SK-N-SH treated with all-trans-retinoic acid at 6 μM for 48 hours (cell line): ENCODE measurements around the gene ABHD17B.

Experiments
- ARNTL ChIP-seq: fragments of 450-650 bp; formaldehyde crosslinking; IDR thresholded peaks from 2 replicates; pipeline ENCODE4 v1.5.0; 2020; ENCODE audit warnings: low read depth, mild to moderate bottlenecking, moderate library complexity, borderline replicate concordance
- CREB5 ChIP-seq: fragments of 250-450 bp; sonication (Bioruptor Pico); IDR thresholded peaks from 2 replicates; pipeline ENCODE4 v1.5.1; 2020; ENCODE audit warnings: low read depth, mild to moderate bottlenecking, moderate library complexity
- CSDC2 ChIP-seq: fragments of 250-450 bp; sonication (Bioruptor Pico); IDR thresholded peaks from 2 replicates; pipeline ENCODE4 v1.5.0; 2020; ENCODE audit warnings: mild to moderate bottlenecking, moderate library complexity
- CSRNP3 ChIP-seq: fragments of 250-450 bp; sonication (Bioruptor Pico); IDR thresholded peaks from 2 replicates; pipeline ENCODE4 v1.5.1; 2021; ENCODE audit warnings: mild to moderate bottlenecking, moderate library complexity
- ESRRG ChIP-seq: fragments of 250-450 bp; sonication (Bioruptor Pico); IDR thresholded peaks from 2 replicates; pipeline ENCODE4 v1.6.1; 2021; ENCODE audit warnings: mild to moderate bottlenecking
- GLIS3 ChIP-seq: fragments of 250-450 bp; sonication (Bioruptor Pico); IDR thresholded peaks from 2 replicates; pipeline ENCODE4 v1.5.0; 2020; ENCODE audit warnings: mild to moderate bottlenecking, moderate library complexity
- ISL1 ChIP-seq: fragments of 250-450 bp; sonication (Bioruptor Pico); IDR thresholded peaks from 2 replicates; pipeline ENCODE4 v2.1.2; 2022; ENCODE audit warnings: mild to moderate bottlenecking, moderate library complexity
- OSR1 ChIP-seq: fragments of 250-450 bp; sonication (Bioruptor Pico); IDR thresholded peaks from 2 replicates; pipeline ENCODE4 v1.8.0; 2022; ENCODE audit warnings: moderate library complexity, mild to moderate bottlenecking, inconsistent platforms
- PATZ1 ChIP-seq: fragments of 250-450 bp; sonication (Bioruptor Pico); IDR thresholded peaks from 2 replicates; pipeline ENCODE4 v1.8.0; 2020; ENCODE audit warnings: mild to moderate bottlenecking, moderate library complexity, borderline replicate concordance
- TCF4 ChIP-seq: fragments of 250-450 bp; sonication (Bioruptor Pico); IDR thresholded peaks from 2 replicates; pipeline ENCODE4 v1.8.0; 2021; ENCODE audit warnings: mild to moderate bottlenecking, moderate library complexity, borderline replicate concordance
- ZFP30 ChIP-seq: fragments of 450-650 bp; formaldehyde crosslinking; IDR thresholded peaks from 2 replicates; pipeline ENCODE4 v1.5.0; 2022; ENCODE audit warnings: mild to moderate bottlenecking, moderate library complexity
- ZNF565 ChIP-seq: fragments of 450-650 bp; formaldehyde crosslinking; conservative IDR thresholded peaks from 2 replicates; pipeline ENCODE4 v1.5.0; 2020; ENCODE audit warnings: low read depth, mild to moderate bottlenecking, moderate library complexity
- ZNF8 ChIP-seq: fragments of 450-650 bp; formaldehyde crosslinking; IDR thresholded peaks from 2 replicates; pipeline ENCODE4 v1.5.0; 2020; ENCODE audit warnings: mild to moderate bottlenecking, moderate library complexity

GRCh38 chr9:71857159-71857558 lies 53.8 kb downstream of the ABHD17B start:
- TF ChIP-seq PATZ1 (no peak), OSR1 (CRISPR knock-in tag) (no peak), CSRNP3 (no peak), TCF4 (CRISPR knock-in tag) (no peak), ZFP30 (CRISPR knock-in tag) (no peak), GLIS3 (CRISPR knock-in tag) (no peak), ZNF8 (no peak), ARNTL (CRISPR knock-in tag) (no peak), ESRRG (CRISPR knock-in tag) (no peak), CREB5 (no peak), CSDC2 (CRISPR knock-in tag) (no peak), ZNF565 (no peak), ISL1 (CRISPR knock-in tag) (no peak)
